ENCODE data around the gene SLC35G3.

DNA sequence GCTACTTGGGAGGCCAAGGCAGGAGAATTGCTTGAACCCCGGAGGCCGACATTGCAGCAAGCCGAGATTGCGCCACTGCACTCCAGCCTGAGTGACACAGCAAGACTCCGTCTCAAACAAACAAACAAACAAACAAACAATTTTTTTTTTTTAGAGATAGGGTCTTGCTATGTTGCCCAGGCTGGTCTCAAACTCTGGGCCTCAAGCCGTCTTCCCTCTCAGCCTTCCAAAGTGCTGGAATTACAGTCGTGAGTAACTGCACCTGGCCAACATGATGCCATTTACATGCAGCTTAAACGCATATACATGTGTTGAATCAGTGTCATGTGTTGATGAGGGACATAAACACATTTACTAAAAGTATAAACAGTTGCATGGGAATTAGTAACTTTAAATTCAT is 46.7 kb upstream of the SLC35G3 start:
- TF ChIP-seq, protein P1, sequence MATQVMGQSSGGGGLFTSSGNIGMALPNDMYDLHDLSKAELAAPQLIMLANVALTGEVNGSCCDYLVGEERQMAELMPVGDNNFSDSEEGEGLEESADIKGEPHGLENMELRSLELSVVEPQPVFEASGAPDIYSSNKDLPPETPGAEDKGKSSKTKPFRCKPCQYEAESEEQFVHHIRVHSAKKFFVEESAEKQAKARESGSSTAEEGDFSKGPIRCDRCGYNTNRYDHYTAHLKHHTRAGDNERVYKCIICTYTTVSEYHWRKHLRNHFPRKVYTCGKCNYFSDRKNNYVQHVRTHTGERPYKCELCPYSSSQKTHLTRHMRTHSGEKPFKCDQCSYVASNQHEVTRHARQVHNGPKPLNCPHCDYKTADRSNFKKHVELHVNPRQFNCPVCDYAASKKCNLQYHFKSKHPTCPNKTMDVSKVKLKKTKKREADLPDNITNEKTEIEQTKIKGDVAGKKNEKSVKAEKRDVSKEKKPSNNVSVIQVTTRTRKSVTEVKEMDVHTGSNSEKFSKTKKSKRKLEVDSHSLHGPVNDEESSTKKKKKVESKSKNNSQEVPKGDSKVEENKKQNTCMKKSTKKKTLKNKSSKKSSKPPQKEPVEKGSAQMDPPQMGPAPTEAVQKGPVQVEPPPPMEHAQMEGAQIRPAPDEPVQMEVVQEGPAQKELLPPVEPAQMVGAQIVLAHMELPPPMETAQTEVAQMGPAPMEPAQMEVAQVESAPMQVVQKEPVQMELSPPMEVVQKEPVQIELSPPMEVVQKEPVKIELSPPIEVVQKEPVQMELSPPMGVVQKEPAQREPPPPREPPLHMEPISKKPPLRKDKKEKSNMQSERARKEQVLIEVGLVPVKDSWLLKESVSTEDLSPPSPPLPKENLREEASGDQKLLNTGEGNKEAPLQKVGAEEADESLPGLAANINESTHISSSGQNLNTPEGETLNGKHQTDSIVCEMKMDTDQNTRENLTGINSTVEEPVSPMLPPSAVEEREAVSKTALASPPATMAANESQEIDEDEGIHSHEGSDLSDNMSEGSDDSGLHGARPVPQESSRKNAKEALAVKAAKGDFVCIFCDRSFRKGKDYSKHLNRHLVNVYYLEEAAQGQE (IDR thresholded peaks at IDR 0.05; ENCODE audit: insufficient replicate concordance, low read depth) = no peak
- TF ChIP-seq CTCF (IDR thresholded peaks at IDR 0.05; ENCODE audit: insufficient read depth, low read length) (no peak), POLR2AphosphoS5 (IDR thresholded peaks at IDR 0.05; ENCODE audit: low read depth) (no peak), GABPA (IDR thresholded peaks at IDR 0.05; ENCODE audit: low read depth) (no peak)

Data from HL-60 (cell line).